Fibroblast of the aortic adventitia (primary cell): ENCODE measurements around the gene NRXN3. TPM values are rescaled to one million over a fixed set of nuclear protein-coding genes. Genes with fewer than 3 reads are reported as not detected.

Source experiments
- DNase-seq: peaks from one replicate; pipeline ENCODE4 v3.0.0-alpha.2; 2010; ENCODE audit warnings: low read depth
- H3K4me3 ChIP-seq: 2 replicates; pipeline ENCODE4 v1.5.1; 2011; ENCODE audit warnings: low read depth, mild to moderate bottlenecking, control low read depth, low read length, moderate library complexity
- total RNA-seq: library from RNA; depleted of rRNA; stranded (reverse); fragments of >200 nt; gene quantifications from 2 replicates; pipeline ENCODE4 v1.2.3, GENCODE V29; 2012; ENCODE audit warnings: low replicate concordance
- TF ChIP-seq, protein P1 (sequence below): IDR thresholded peaks from 2 replicates; pipeline ENCODE4 v1.5.1; 2011; ENCODE audit warnings: mild to moderate bottlenecking, low read length, control low read depth, inconsistent platforms; ENCODE audit not compliant: insufficient read depth

Gene NRXN3
- total RNA-seq, 1 donor: 0.18 TPM

DNA sequence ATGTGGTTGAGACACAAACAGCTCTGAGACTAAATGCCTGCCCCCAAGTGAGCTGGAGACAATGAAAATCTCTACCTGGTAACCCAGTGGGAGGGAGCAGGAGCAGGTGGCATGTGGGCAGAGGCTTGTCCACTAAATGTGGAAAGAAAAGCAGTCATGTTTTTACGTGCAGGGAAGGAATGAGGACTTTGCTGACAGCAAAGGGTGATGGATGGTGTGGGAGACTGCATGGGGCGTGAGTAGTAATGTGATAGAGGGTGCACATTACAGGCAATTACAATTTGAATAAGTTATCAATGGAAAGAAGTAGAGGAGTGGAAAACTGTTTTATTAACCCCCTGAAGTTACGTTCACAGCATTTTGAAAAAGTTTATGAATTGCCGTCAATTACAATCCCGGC, 176.6 kb downstream of the NRXN3 start:
- TF ChIP-seq, protein P1, sequence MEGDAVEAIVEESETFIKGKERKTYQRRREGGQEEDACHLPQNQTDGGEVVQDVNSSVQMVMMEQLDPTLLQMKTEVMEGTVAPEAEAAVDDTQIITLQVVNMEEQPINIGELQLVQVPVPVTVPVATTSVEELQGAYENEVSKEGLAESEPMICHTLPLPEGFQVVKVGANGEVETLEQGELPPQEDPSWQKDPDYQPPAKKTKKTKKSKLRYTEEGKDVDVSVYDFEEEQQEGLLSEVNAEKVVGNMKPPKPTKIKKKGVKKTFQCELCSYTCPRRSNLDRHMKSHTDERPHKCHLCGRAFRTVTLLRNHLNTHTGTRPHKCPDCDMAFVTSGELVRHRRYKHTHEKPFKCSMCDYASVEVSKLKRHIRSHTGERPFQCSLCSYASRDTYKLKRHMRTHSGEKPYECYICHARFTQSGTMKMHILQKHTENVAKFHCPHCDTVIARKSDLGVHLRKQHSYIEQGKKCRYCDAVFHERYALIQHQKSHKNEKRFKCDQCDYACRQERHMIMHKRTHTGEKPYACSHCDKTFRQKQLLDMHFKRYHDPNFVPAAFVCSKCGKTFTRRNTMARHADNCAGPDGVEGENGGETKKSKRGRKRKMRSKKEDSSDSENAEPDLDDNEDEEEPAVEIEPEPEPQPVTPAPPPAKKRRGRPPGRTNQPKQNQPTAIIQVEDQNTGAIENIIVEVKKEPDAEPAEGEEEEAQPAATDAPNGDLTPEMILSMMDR: no peak
- H3K4me3 ChIP-seq: no peak overlapping the region
- DNase-seq: no peak

DNA sequence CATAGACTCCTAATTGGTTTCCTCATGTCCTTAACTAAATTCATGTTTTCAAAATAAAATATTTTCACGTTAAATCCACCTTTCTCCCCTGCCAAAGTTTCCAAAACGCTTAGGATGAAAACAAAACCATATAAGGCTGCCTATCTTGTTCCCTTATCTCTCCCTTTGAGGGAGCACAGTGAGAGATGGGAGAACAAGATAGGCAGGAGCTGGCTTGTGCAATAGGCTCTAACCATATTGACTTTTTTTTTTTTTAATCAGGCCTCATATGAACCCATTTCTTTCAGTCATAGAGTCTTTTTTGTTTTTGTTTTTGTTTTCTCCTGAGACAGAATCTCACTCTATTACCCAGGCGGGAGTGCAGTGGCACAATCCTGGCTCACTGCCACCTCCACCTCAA, 184.9 kb downstream of the NRXN3 start:
- DNase-seq: no peak
- TF ChIP-seq, protein P1: no peak
- H3K4me3 ChIP-seq: no peak overlapping the region

DNA sequence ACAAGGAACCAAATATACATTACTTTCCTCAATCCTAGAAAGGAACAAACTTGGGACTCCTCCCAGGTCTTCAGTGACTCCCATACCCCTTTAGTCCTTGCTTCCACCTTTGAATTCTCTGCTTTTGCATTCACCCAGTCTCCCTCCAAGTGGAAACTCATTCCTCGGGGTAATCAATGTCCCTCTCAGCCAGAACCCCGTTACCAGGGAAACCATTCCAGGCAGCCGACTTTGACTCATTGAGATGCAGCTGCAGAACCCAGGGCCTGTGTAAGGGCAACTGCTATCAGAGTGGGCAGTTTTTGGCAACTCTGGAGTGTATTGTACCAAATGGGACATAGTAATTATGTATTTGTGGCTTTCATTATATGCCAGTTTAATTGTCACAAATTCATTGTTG, 186.2 kb downstream of the NRXN3 start:
- no peak for DNase-seq
- TF ChIP-seq, protein P1: no peak
- H3K4me3 ChIP-seq: no peak overlapping the region

DNA sequence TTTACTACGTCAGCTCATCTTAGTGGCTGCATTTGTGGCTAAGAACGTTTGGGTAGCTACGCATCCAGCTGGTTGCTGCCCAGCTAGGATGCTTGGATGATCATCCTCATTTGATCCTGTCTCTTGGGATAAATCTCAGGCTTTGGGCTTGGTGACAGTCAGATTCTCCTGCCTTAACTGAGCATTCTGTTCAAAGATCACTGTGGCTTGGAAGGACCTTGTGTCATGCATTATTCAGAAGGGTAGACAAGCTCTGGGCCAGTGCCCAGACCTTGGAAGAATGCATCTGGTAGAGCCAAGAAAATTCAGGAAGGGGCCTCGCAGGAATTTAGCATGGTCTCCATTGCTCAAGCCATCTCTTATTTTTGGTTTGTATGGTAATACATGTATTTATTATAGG, 188.4 kb downstream of the NRXN3 start:
- no peak overlapping the region for H3K4me3 ChIP-seq
- DNase-seq: no peak
- TF ChIP-seq, protein P1: no peak

DNA sequence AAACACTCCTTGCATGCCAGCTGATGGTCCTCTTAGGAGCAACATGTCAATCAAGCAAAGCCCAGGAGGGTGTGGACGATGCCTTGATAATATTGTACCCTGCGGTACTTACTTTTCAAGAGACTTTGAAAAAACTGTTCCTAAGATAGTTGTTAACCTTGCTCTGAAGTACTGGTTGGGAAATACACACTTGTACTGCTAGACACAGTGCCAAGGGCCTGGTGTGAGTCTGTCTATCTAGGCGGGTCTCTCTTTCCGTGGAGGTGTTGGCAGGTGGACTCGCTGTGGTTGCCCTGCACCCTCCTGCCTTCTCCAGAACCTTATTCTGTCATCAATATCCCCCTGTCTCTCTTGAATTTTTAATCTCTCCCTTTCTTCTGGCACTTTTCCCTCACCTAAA, 189.4 kb downstream of the NRXN3 start:
- TF ChIP-seq, protein P1: no peak
- DNase-seq: no peak
- H3K4me3 ChIP-seq: no peak overlapping the region

DNA sequence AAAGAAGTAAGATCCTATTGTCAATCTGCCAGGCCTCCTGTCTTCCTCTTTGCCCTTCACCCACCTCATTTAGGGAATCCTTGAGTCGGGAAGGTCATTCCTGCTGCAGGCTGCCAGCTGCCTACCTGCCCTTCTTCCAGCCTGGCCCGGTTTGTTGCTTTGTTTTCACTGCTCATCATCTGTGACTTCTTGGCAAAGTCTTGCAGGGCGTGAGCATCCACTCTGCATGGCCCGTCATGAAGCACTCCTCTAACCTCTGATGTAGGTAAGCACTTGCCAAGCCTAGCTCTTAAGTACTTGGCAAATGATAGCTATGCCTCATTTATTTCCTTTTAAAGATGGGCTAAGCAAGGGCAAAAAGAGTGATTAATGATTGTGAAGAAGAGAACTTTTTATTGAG, 192.8 kb downstream of the NRXN3 start:
- TF ChIP-seq, protein P1: no peak
- DNase-seq: no peak

DNA sequence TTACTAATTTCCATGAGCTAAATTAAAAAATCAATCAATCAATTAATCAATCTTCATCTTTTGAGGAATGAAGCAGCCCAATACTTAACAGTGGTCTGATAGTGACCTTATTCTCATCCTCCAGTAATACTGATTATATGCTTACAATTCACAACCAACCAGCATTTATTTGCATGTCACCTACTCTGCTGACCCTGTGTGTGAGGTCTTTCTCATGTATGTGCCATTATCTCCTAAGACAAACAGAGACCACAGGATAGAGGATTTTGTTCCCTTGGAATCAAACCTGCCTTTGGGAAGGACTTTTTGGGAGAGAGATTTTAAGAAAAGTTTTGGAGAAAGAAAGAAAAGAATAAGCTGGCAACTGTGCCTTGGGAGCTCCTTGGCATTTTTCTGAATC, 197.2 kb downstream of the NRXN3 start:
- no peak overlapping the region for H3K4me3 ChIP-seq
- DNase-seq: no peak
- TF ChIP-seq, protein P1: no peak

More for the DNA sequence above, 192.8 kb downstream of the NRXN3 start:
- H3K4me3 ChIP-seq: no peak overlapping the region
